ENCODE results near the gene FAM186B. TPM values are rescaled to one million over a fixed set of nuclear protein-coding genes. Genes with fewer than 3 reads are reported as not detected.

FAM186B gene
- total RNA-seq, 1 donor from 2014 or later = not detected

- Histone ChIP-seq H3K4me2 (no peak overlapping the region), H4K20me1 (ENCODE audit: low read depth) (peaks cover 2% of the 10 kb centered on the region), H3K4me1 (no peaks in the 10 kb centered on the region), H3K27ac (no peak overlapping the region), H3K79me2 (ENCODE audit: low read depth) (peaks cover under 1% of the 10 kb centered on the region), H3K36me3 (no peaks in the 10 kb centered on the region), H3K4me3 (no peak overlapping the region), H3K27me3 (no peaks in the 10 kb centered on the region), H3F3A (ENCODE audit: low read depth) (no peaks in the 10 kb centered on the region), H3K9me3 (ENCODE audit: low read depth) (no peaks in the 10 kb centered on the region), H2AFZ (replicated peaks) (no peak overlapping the region), H3K9ac (no peak overlapping the region)
- peaks cover 12% of the 10 kb centered on the region for H3K36me3 Mint-ChIP-seq
- DNase-seq (ENCODE audit: low spot score) = no peak
- no peak overlapping the region for H3K27ac Mint-ChIP-seq
- no peak overlapping the region for H3K4me3 Mint-ChIP-seq
- peaks cover under 1% of the 10 kb centered on the region for H3K4me1 Mint-ChIP-seq
- TF ChIP-seq EZH2phosphoT487 (IDR thresholded peaks at IDR 0.05) (no peak), CTCF (IDR thresholded peaks at IDR 0.05) (peak; percentile 7)
- H3K27me3 Mint-ChIP-seq (ENCODE audit: insufficient read depth, low read depth) = peaks cover 3% of the 10 kb centered on the region
- peaks cover 2% of the 10 kb centered on the region for H3K9me3 Mint-ChIP-seq
Observed at GRCh38 chr12:49587174-49587908, 18.1 kb downstream of the FAM186B start.

- Mint-ChIP-seq H3K27me3 (ENCODE audit: insufficient read depth, low read depth) (peaks cover 3% of the 10 kb centered on the region), H3K36me3 (peaks cover 12% of the 10 kb centered on the region), H3K4me3 (no peak overlapping the region), H3K27ac (no peak overlapping the region), H3K9me3 (no peaks in the 10 kb centered on the region), H3K4me1 (peaks cover 15% of the 10 kb centered on the region)
- Histone ChIP-seq H3K36me3 (no peaks in the 10 kb centered on the region), H3K79me2 (ENCODE audit: low read depth) (peaks cover 15% of the 10 kb centered on the region), H4K20me1 (ENCODE audit: low read depth) (peaks cover 17% of the 10 kb centered on the region), H3K27ac (no peak overlapping the region), H3K9me3 (ENCODE audit: low read depth) (no peaks in the 10 kb centered on the region), H3K27me3 (no peaks in the 10 kb centered on the region), H3K9ac (no peak overlapping the region), H3F3A (ENCODE audit: low read depth) (peaks cover 11% of the 10 kb centered on the region), H2AFZ (replicated peaks) (no peak overlapping the region), H3K4me1 (peaks cover 8% of the 10 kb centered on the region), H3K4me2 (no peak overlapping the region), H3K4me3 (no peak overlapping the region)
- TF ChIP-seq EZH2 (IDR thresholded peaks at IDR 0.05) (no peak), CTCF (IDR thresholded peaks at IDR 0.05) (no peak), EZH2phosphoT487 (IDR thresholded peaks at IDR 0.05) (no peak)
- no peak for DNase-seq (ENCODE audit: low spot score)
Observed at GRCh38 chr12:49585477-49586459, 19.7 kb downstream of the FAM186B start.

- peaks cover 23% of the 10 kb centered on the region for H3F3A ChIP-seq (ENCODE audit: low read depth)
- Mint-ChIP-seq H3K36me3 (peaks cover 9% of the 10 kb centered on the region), H3K4me1 (peaks cover 24% of the 10 kb centered on the region), H3K4me3 (no peak overlapping the region), H3K27ac (no peak overlapping the region), H3K27me3 (ENCODE audit: insufficient read depth, low read depth) (peaks cover 4% of the 10 kb centered on the region), H3K9me3 (no peaks in the 10 kb centered on the region)
- H4K20me1 ChIP-seq (ENCODE audit: low read depth) = peaks cover 20% of the 10 kb centered on the region
- H2AFZ ChIP-seq (replicated peaks) = no peak overlapping the region
- H3K4me3 ChIP-seq = no peak overlapping the region
- no peak for DNase-seq (ENCODE audit: low spot score)
- no peaks in the 10 kb centered on the region for H3K9me3 ChIP-seq (ENCODE audit: low read depth)
- no peaks in the 10 kb centered on the region for H3K36me3 ChIP-seq
- H3K79me2 ChIP-seq (ENCODE audit: low read depth) = peaks cover 15% of the 10 kb centered on the region
- H3K9ac ChIP-seq = no peak overlapping the region
- peaks cover 14% of the 10 kb centered on the region for H3K4me1 ChIP-seq
- no peak overlapping the region for H3K27ac ChIP-seq
- H3K27me3 ChIP-seq = no peaks in the 10 kb centered on the region
- no peak overlapping the region for H3K4me2 ChIP-seq
- TF ChIP-seq CTCF (IDR thresholded peaks at IDR 0.05) (no peak), EZH2phosphoT487 (IDR thresholded peaks at IDR 0.05) (no peak), EZH2 (IDR thresholded peaks at IDR 0.05) (no peak)
Observed at GRCh38 chr12:49584591-49584990, 20.8 kb downstream of the FAM186B start.
